ENCODE results near the gene ADGRB2.

ADGRB2 gene

DNA sequence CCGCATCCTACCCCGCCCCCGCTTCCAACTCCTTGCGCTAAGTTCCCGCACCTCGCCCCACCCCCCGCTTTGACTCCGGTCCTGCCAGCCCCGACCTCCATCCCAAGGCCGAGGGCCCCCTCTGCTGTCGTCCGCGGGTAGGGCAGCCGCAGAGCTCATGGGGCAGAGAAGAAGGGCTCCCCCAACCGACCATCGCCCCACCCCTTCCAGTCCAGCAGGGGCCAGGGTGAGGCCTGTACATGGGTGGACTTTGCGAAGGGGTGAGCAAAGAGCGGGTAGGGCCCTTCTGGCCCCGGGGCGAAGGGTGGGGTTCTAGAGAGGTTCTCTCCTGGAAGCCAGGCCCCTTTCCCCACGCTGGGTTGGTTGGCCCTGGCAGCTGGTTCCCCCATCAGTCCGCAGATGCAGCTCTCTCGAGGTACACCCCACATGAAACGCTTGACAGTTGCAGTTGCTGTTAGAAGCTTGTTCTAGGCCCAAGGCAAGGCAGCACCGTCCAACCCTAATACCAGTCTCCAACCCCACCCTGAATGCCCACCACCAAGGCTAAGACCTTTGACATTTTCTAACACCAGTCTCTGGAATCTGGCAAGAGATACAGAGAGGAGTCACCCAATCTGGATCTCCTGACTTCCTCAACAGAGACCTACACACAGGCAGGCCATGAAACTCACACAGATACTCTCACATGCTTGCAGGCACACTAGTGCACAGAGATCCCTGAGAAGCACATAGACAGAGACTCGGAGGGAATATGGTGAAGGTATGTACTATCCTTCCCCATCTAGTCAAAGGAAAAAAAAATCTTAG is 25.3 kb upstream of the ADGRB2 start (continued):
- TF ChIP-seq YY2 (tag by site-specific recombination; IDR thresholded peaks at IDR 0.05) (no peak), GLIS2 (tag by site-specific recombination; IDR thresholded peaks at IDR 0.05) (peak; percentile 69), SCRT2 (tag by site-specific recombination; IDR thresholded peaks at IDR 0.05) (no peak; the same call in 1 of the 2 replicates), ZNF660 (tag by site-specific recombination; IDR thresholded peaks at IDR 0.05) (0 out of 2 replicates have a peak, but pooled peaks have one; percentile 14), ZNF837 (tag by site-specific recombination; IDR thresholded peaks at IDR 0.05) (no peak), ZNF292 (tag by site-specific recombination; IDR thresholded peaks at IDR 0.05; ENCODE audit: borderline replicate concordance, low read depth) (no peak), ZNF175 (tag by site-specific recombination; IDR thresholded peaks at IDR 0.05) (no peak), ZNF830 (tag by site-specific recombination; IDR thresholded peaks at IDR 0.05; ENCODE audit: low read depth) (no peak), ZNF184 (tag by site-specific recombination; IDR thresholded peaks at IDR 0.05) (no peak)
- TF ChIP-seq, protein P1, sequence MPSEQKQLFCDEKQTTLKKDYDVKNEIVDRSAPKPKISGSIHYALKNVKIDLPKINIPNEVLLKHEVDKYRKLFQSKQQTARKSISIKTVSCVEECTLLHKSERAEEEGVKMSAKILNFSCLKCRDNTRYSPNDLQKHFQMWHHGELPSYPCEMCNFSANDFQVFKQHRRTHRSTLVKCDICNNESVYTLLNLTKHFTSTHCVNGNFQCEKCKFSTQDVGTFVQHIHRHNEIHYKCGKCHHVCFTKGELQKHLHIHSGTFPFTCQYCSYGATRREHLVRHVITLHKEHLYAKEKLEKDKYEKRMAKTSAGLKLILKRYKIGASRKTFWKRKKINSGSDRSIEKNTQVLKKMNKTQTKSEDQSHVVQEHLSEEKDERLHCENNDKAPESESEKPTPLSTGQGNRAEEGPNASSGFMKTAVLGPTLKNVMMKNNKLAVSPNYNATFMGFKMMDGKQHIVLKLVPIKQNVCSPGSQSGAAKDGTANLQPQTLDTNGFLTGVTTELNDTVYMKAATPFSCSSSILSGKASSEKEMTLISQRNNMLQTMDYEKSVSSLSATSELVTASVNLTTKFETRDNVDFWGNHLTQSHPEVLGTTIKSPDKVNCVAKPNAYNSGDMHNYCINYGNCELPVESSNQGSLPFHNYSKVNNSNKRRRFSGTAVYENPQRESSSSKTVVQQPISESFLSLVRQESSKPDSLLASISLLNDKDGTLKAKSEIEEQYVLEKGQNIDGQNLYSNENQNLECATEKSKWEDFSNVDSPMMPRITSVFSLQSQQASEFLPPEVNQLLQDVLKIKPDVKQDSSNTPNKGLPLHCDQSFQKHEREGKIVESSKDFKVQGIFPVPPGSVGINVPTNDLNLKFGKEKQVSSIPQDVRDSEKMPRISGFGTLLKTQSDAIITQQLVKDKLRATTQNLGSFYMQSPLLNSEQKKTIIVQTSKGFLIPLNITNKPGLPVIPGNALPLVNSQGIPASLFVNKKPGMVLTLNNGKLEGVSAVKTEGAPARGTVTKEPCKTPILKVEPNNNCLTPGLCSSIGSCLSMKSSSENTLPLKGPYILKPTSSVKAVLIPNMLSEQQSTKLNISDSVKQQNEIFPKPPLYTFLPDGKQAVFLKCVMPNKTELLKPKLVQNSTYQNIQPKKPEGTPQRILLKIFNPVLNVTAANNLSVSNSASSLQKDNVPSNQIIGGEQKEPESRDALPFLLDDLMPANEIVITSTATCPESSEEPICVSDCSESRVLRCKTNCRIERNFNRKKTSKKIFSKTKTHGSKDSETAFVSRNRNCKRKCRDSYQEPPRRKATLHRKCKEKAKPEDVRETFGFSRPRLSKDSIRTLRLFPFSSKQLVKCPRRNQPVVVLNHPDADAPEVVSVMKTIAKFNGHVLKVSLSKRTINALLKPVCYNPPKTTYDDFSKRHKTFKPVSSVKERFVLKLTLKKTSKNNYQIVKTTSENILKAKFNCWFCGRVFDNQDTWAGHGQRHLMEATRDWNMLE (tag by site-specific recombination; conservative IDR thresholded peaks at IDR 0.05; ENCODE audit: low read depth), result no peak

DNA sequence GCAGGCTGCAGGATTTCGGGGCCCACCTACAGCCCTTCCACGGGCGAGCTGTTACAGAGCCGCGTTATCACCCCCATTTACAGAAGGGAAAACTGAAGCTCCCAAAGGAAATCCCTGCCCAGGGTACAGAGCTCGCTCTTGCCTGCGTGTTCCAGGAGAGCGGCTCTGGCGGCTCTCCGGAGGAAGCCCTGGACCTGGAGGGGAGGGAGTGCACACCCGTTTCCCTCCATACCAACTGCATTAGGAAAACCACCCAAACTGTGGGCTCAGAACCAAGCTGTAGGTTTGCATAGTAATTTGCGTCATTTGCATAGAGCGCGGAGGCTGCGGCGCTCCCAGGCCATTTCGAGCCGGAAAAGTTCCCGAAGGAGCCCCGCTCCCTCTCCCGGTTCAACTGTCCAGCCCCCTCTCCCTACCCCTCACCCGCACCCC is 24.7 kb upstream of the ADGRB2 start:
- no peak overlapping the region for H3K27ac ChIP-seq (ENCODE audit: extremely low read depth, low read depth, low read length)
- no peaks in the 10 kb centered on the region for H3K4me1 ChIP-seq (ENCODE audit: control insufficient read depth, insufficient read depth, low read length)
- POLR2A ChIA-PET, result interaction anchor here (0.8 to 1.9 kb wide), 10 partner anchors 24 to 547 kb away, joined by 3 to 12 read pairs (median 4); partner anchors contain the start of genes MARCKSL1 and PEF1
- CTCF ChIA-PET, result interaction anchor here (0.5 to 5.4 kb wide), 47 partner anchors 9 to 805 kb away, joined by 3 to 99 read pairs (median 5); partner anchors contain the start of genes ADGRB2 and SPOCD1
- no peaks in the 10 kb centered on the region for H3K36me3 ChIP-seq (ENCODE audit: control insufficient read depth in 2 of 2, insufficient read depth in 1 of 2, low read length in 2 of 2)
- H3K9me3 ChIP-seq (ENCODE audit: control insufficient read depth, insufficient read depth, low read depth, low read length), result no peaks in the 10 kb centered on the region
- H3K4me3 ChIP-seq (ENCODE audit: low read depth, low read length), result peak overlapping the region; percentile 64
- TF ChIP-seq ZNF660 (tag by site-specific recombination; IDR thresholded peaks at IDR 0.05) (0 out of 2 replicates have a peak, but pooled peaks have one; percentile 9), ZNF157 (tag by site-specific recombination; IDR thresholded peaks at IDR 0.05) (no peak), ZSCAN30 (tag by site-specific recombination; IDR thresholded peaks at IDR 0.05) (0 out of 2 replicates have a peak, but pooled peaks have one; percentile 3), ZNF600 (tag by site-specific recombination; IDR thresholded peaks at IDR 0.05) (peak; percentile 29; the same call in 1 of the 2 replicates), ZNF596 (tag by site-specific recombination; IDR thresholded peaks at IDR 0.05) (peak; percentile 56; the same call in 1 of the 2 replicates), ZNF510 (tag by site-specific recombination; IDR thresholded peaks at IDR 0.05; ENCODE audit: insufficient replicate concordance) (no peak), ZNF10 (tag by site-specific recombination; IDR thresholded peaks at IDR 0.05) (no peak), ZNF341 (tag by site-specific recombination; IDR thresholded peaks at IDR 0.05; ENCODE audit: low read depth) (peak; percentile 77), ZEB2 (tag by site-specific recombination; IDR thresholded peaks at IDR 0.05) (no peak; the same call in 1 of the 2 replicates), SETDB1 (IDR thresholded peaks at IDR 0.05; ENCODE audit: insufficient read length, low read length) (no peak), ZBTB17 (tag by site-specific recombination; IDR thresholded peaks at IDR 0.05) (peak; percentile 11)
- TF ChIP-seq, protein P2, sequence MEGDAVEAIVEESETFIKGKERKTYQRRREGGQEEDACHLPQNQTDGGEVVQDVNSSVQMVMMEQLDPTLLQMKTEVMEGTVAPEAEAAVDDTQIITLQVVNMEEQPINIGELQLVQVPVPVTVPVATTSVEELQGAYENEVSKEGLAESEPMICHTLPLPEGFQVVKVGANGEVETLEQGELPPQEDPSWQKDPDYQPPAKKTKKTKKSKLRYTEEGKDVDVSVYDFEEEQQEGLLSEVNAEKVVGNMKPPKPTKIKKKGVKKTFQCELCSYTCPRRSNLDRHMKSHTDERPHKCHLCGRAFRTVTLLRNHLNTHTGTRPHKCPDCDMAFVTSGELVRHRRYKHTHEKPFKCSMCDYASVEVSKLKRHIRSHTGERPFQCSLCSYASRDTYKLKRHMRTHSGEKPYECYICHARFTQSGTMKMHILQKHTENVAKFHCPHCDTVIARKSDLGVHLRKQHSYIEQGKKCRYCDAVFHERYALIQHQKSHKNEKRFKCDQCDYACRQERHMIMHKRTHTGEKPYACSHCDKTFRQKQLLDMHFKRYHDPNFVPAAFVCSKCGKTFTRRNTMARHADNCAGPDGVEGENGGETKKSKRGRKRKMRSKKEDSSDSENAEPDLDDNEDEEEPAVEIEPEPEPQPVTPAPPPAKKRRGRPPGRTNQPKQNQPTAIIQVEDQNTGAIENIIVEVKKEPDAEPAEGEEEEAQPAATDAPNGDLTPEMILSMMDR (tag by site-specific recombination; IDR thresholded peaks at IDR 0.05), result no peak
- TF ChIP-seq, protein P3, sequence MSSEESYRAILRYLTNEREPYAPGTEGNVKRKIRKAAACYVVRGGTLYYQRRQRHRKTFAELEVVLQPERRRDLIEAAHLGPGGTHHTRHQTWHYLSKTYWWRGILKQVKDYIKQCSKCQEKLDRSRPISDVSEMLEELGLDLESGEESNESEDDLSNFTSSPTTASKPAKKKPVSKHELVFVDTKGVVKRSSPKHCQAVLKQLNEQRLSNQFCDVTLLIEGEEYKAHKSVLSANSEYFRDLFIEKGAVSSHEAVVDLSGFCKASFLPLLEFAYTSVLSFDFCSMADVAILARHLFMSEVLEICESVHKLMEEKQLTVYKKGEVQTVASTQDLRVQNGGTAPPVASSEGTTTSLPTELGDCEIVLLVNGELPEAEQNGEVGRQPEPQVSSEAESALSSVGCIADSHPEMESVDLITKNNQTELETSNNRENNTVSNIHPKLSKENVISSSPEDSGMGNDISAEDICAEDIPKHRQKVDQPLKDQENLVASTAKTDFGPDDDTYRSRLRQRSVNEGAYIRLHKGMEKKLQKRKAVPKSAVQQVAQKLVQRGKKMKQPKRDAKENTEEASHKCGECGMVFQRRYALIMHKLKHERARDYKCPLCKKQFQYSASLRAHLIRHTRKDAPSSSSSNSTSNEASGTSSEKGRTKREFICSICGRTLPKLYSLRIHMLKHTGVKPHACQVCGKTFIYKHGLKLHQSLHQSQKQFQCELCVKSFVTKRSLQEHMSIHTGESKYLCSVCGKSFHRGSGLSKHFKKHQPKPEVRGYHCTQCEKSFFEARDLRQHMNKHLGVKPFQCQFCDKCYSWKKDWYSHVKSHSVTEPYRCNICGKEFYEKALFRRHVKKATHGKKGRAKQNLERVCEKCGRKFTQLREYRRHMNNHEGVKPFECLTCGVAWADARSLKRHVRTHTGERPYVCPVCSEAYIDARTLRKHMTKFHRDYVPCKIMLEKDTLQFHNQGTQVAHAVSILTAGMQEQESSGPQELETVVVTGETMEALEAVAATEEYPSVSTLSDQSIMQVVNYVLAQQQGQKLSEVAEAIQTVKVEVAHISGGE (tag by site-specific recombination; conservative IDR thresholded peaks at IDR 0.05; ENCODE audit: low read depth), result no peak
- TF ChIP-seq, protein P4, sequence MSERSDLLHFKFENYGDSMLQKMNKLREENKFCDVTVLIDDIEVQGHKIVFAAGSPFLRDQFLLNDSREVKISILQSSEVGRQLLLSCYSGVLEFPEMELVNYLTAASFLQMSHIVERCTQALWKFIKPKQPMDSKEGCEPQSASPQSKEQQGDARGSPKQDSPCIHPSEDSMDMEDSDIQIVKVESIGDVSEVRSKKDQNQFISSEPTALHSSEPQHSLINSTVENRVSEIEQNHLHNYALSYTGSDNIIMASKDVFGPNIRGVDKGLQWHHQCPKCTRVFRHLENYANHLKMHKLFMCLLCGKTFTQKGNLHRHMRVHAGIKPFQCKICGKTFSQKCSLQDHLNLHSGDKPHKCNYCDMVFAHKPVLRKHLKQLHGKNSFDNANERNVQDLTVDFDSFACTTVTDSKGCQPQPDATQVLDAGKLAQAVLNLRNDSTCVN (tag by site-specific recombination; optimal IDR thresholded peaks at IDR 0.05), result peak; percentile 37
